Testis (tissue), 3 donors: ENCODE results near the gene AOC3. TPM values are rescaled to one million over a fixed set of nuclear protein-coding genes. Genes with fewer than 3 reads are reported as not detected.
"Not testable (repeated sequence)": the region's sequence is repeated elsewhere in the genome, so short reads cannot be mapped to it uniquely, and the experiment has no call there.

Experiments used
- DNase-seq: peaks from one replicate; pipeline ENCODE4 v3.0.0-alpha.2; 2019
- H3K27ac ChIP-seq, 2 donors: fragments of 200-600 bp; sonication (generic); one replicate each; pipeline ENCODE4 v1.5.1; 2019
- H3K27me3 ChIP-seq: fragments of 200-600 bp; sonication (generic); one replicate; pipeline ENCODE4 v1.5.1; 2019
- H3K36me3 ChIP-seq: fragments of 200-600 bp; sonication (generic); one replicate; pipeline ENCODE4 v1.5.1; 2017; ENCODE audit warnings: low read depth; ENCODE audit errors: missing control alignments
- H3K4me1 ChIP-seq: fragments of 200-600 bp; sonication (generic); one replicate; pipeline ENCODE4 v1.5.1; 2019
- H3K4me3 ChIP-seq, 2 donors: fragments of 200-600 bp; sonication (generic); one replicate each; pipeline ENCODE4 v1.5.1; 2017 to 2019
- H3K9me3 ChIP-seq: fragments of 200-600 bp; sonication (generic); one replicate; pipeline ENCODE4 v1.5.1; 2017
- POLR2A ChIP-seq: fragments of 450-650 bp; IDR thresholded peaks from one replicate; pipeline ENCODE4 v1.6.1; 2017; ENCODE audit warnings: antibody characterized with exemption, mild to moderate bottlenecking, moderate library complexity
- WGBS, 2 donors: methylation state at CpG; one replicate each; pipeline ENCODE4 v1.1.5; 2018; 5-methylcytosine and 5-hydroxymethylcytosine counted together
- intact Hi-C: fragments of 100-400 bp; cut with DNase I; formaldehyde crosslinking; loops from one replicate; pipeline ENCODE4 v1.15.1; 2023; ENCODE audit warnings: low total_unique reads
- polyA plus RNA-seq: library from polyadenylated mRNA; stranded (reverse); fragments of 350-450 nt; fragmentation: Illumina TruSeq; extraction: RNeasy Lipid Tissue Mini Kit (QIAGEN cat#74804); gene quantifications from one replicate; pipeline ENCODE4 v1.2.3, GENCODE V29; 2014; ENCODE audit warnings: low read depth, low replicate concordance; ENCODE audit not compliant: insufficient read depth
- total RNA-seq, 2 donors: library from RNA; depleted of rRNA; stranded (reverse); fragments of >200 nt; gene quantifications; one replicate each; pipeline ENCODE4 v1.2.3, GENCODE V29; 2016
- TF ChIP-seq, protein P1 (sequence below), 3 experiments: fragments of 450-650 bp in 2 of 3; fragments of 200-600 bp in 1 of 3; sonication (generic) in 1 of 3; IDR thresholded peaks; one replicate each; pipeline ENCODE4 v1.5.1; 2016 to 2019; ENCODE audit warnings: antibody characterized with exemption in 3 of 3, mild to moderate bottlenecking in 2 of 3, moderate library complexity in 1 of 3

The AOC3 gene
- total and polyA plus RNA-seq, 3 donors from 2014 or later, result 14.3 to 46.4 (median 14.8) TPM

DNA sequence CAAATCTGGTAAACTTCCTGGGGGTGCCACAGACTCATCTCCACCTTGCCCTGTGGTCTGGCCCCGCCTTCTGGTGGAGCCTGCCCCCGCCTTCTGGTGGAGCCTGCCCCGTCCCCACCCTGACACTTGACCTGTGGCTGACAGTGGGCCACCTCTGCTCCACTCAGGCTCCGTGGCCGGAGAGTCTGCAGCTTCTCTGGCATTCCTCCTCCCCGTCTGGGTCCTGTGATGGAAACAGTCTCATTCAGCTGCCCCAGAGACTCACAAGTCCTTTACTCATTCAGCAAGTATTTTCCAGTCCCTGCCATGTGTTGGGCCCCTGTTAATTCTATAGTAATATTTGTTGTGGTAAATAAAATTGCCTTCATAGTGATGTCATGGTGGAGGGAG is 28.6 kb downstream of the AOC3 start:
- Histone ChIP-seq H3K27ac (no peak overlapping the region), H3K27me3 (no peaks in the 10 kb centered on the region), H3K4me1 (no peaks in the 10 kb centered on the region), H3K4me3 (no peak overlapping the region), H3K36me3 (no peaks in the 10 kb centered on the region), H3K9me3 (no peaks in the 10 kb centered on the region)
- TF ChIP-seq POLR2A, result no peak
- WGBS, 2 donors, result 68 to 75% methylated on average over 6 of the region's 6 CpGs
- no peak for DNase-seq
- intact Hi-C loops, result no loop called here

DNA sequence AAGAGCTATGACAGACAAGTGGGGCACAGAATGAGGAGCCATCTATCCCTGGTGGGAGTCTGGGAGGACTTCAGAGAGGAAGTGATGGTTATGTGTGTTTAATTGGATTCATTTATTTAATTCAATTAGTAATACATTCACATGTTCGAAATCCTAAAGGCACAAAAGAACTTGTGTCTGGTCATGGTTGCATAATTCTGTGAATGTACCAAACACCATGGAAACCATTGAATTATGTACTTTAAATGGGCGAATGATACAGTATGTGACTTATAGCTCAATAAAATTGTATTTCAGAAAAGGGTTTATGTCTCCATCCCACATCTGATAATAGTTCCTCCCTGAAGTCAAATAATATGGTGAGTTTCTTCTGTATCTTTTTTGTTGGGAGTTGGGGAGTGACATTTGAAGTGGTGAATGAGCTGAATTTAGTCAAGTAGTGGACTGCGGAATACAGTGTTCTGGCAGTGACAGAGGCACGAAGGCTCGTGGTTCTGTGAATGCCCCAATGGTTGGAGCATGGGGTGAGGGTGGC is 29.8 kb downstream of the AOC3 start:
- no peaks in the 10 kb centered on the region for H3K4me1 ChIP-seq
- intact Hi-C loops, result no loop called here
- DNase-seq, result no peak
- no peak overlapping the region for H3K27ac ChIP-seq
- 86 to 87% methylated on average over 5 of the region's 5 CpGs for WGBS, 2 donors
- TF ChIP-seq, protein P1, sequence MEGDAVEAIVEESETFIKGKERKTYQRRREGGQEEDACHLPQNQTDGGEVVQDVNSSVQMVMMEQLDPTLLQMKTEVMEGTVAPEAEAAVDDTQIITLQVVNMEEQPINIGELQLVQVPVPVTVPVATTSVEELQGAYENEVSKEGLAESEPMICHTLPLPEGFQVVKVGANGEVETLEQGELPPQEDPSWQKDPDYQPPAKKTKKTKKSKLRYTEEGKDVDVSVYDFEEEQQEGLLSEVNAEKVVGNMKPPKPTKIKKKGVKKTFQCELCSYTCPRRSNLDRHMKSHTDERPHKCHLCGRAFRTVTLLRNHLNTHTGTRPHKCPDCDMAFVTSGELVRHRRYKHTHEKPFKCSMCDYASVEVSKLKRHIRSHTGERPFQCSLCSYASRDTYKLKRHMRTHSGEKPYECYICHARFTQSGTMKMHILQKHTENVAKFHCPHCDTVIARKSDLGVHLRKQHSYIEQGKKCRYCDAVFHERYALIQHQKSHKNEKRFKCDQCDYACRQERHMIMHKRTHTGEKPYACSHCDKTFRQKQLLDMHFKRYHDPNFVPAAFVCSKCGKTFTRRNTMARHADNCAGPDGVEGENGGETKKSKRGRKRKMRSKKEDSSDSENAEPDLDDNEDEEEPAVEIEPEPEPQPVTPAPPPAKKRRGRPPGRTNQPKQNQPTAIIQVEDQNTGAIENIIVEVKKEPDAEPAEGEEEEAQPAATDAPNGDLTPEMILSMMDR (IDR thresholded peaks at IDR 0.05), result no peak
- TF ChIP-seq POLR2A, result no peak
- no peaks in the 10 kb centered on the region for H3K36me3 ChIP-seq
- no peaks in the 10 kb centered on the region for H3K27me3 ChIP-seq
- H3K9me3 ChIP-seq, result no peaks in the 10 kb centered on the region
- H3K4me3 ChIP-seq, result no peak overlapping the region

DNA sequence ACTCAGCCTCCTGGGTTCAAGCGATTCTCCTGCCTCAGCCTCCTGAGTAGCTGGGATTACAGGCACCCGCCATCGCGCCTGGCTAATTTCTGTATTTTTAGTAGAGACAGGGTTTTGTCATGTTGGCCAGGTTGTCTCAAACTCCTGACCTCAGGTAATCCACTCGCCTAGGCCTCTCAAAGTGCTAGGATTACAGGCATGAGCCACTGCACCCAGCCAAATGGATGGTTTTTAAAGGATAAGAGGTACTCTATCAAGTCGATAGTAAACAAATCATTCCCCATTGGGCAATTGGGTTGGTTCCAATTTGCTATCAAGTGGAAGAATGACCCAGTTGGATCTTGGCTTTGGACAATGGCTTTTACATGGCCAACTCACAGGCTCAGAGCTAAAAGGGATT is 30.7 kb downstream of the AOC3 start:
- DNase-seq, intact Hi-C loops: not testable (repeated sequence)

DNA sequence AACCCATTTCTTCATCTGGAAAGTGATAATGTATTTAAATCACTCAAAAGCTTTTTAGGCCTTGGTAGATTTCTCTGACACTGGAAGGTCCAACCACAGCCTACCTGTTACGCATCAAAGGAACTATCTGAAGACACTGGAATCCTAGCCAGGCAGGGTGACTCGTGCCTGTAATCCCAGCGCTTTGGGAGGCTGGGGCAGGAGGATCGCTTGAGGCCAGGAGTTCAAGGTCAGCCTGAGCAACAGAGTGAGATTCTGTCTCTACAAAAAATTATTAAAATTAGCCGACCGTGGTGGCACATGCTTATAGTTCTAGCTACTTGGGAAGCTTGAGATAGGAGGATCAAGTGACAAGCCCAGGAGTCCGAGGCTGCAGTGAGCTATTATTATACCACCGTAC is 31.2 kb downstream of the AOC3 start:
- TF ChIP-seq, protein P1 (IDR thresholded peaks at IDR 0.05), result no peak
- no peak for TF ChIP-seq POLR2A
- DNase-seq, result no peak
- H3K27ac ChIP-seq, result no peak overlapping the region
- 78 to 79% methylated on average over 8 of the region's 8 CpGs for WGBS, 2 donors
- intact Hi-C loops, result no loop called here
- no peaks in the 10 kb centered on the region for H3K4me1 ChIP-seq
- no peaks in the 10 kb centered on the region for H3K27me3 ChIP-seq
- H3K4me3 ChIP-seq, result no peak overlapping the region
- no peaks in the 10 kb centered on the region for H3K36me3 ChIP-seq
- no peaks in the 10 kb centered on the region for H3K9me3 ChIP-seq

More for the DNA sequence above, 30.7 kb downstream of the AOC3 start:
- not testable (repeated sequence) for H3K4me1 ChIP-seq, H3K27ac ChIP-seq, H3K27me3 ChIP-seq, H3K9me3 ChIP-seq, H3K4me3 ChIP-seq, H3K36me3 ChIP-seq
- 92 to 95% methylated on average over 6 of the region's 6 CpGs for WGBS, 2 donors

DNA sequence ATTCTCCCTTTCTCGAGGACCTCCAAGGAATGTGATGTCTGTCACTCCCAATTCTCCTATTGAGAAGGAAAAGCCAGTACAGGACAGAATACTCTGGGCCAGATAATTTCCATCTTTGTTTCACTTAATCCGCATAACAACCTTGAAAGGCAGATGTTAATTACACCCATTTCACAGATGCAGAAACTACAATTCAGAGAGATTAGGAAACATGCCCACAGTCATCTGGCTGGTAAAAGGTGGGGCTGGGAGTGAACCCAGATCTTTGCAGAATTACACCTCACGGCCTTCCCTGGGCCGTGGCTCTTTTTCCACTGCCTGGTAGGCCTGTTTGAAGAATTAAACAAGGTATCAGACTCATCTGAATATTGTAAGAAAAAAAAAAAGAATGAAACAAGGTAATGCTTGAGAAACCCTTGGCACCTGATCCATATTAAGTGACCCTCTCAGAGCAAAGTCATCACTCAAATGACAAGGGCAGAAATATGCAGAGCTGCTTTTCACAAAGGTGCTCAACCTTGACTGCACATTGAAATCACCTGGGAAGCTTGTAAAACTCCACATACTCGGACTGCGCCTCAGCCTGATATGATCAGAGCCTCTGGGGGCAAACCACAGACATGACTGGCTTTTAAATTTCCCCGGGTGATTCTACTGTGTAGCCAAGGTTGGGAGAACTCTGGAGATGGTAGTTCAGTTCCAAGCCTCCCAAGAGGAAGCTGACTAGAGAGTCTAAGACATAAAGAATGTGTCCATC is 33.0 kb downstream of the AOC3 start:
- no peak overlapping the region for H3K27ac ChIP-seq
- no peak for DNase-seq
- H3K27me3 ChIP-seq, result no peaks in the 10 kb centered on the region
- 88 to 92% methylated on average over 7 of the region's 7 CpGs for WGBS, 2 donors
- TF ChIP-seq POLR2A, result no peak
- TF ChIP-seq, protein P1 (IDR thresholded peaks at IDR 0.05), result no peak
- intact Hi-C loops, result no loop called here
- no peaks in the 10 kb centered on the region for H3K36me3 ChIP-seq
- no peaks in the 10 kb centered on the region for H3K4me1 ChIP-seq
- H3K4me3 ChIP-seq, result no peak overlapping the region
- H3K9me3 ChIP-seq, result no peaks in the 10 kb centered on the region

DNA sequence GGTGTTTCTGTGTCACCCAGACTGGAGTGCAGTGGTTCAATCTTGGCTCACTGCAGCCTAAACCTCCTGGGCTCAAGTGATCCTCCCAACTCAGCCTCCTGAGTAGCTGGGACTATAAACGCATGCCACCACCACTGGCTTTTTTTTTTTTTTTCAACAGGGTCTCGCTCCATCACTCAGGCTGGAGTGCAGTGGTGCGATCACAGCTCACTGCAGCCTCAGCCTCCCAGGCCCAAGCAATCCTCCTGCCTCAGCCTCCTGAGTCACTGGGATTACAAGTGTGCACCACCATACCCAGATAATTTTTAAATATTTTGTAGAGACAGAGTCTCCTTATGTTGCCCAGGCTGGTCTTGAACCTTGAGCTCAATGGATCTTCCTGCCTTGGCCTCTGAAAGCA is 34.8 kb downstream of the AOC3 start:
- DNase-seq, intact Hi-C loops, H3K27ac ChIP-seq, H3K4me3 ChIP-seq, H3K27me3 ChIP-seq, H3K9me3 ChIP-seq, H3K36me3 ChIP-seq, H3K4me1 ChIP-seq: not testable (repeated sequence)
- 86 to 98% methylated on average over 3 of the region's 3 CpGs for WGBS, 2 donors
